ENCODE measurements around the gene SLC43A3. TPM values are rescaled to one million over a fixed set of nuclear protein-coding genes. Genes with fewer than 3 reads are reported as not detected.

The SLC43A3 gene
- total and polyA plus RNA-seq, 2 experiments from 2014 or later = 19.3 to 20.7 TPM

DNA sequence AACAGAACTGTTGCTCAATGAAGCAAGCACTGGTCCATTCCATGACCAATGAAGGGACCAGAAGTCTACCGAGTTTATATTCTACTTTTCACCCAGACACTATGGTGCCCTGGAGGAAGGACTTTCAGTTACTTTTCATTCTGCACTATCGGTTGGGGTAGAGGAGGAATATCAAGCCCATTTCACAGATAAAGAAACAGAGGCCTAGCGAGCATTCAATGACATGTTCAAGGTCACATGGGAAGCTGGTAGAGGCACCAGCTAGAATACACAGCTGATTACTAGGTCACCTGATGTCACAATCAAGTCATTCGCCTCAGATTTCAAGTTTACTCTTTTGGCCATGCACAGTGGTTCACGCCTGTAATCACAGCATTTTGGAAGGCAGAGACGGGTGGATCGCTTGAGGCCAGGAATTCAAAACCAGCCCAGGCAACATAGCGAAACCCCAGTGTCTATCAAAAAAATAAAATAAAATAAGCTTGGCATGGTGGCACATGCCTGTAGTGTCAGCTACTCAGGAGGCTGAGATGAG is 18.9 kb downstream of the SLC43A3 start:
- no peaks in the 10 kb centered on the region for H3K9me3 ChIP-seq (ENCODE audit: low read depth)
- DNase-seq (ENCODE audit: low spot score) = no peak
- H3K4me3 ChIP-seq = no peak overlapping the region
- 96% methylated on average over 8 of the region's 8 CpGs for WGBS (ENCODE audit: low lambda C conversion rate, missing lambda C conversion rate)
- H3K9me2 ChIP-seq (replicated peaks; ENCODE audit: insufficient read depth) = no peaks in the 10 kb centered on the region
- H3K27ac ChIP-seq = no peak overlapping the region
- no peak overlapping the region for H2AFZ ChIP-seq
- H4K20me1 ChIP-seq (ENCODE audit: insufficient read depth, poor library complexity, severe bottlenecking) = no peaks in the 10 kb centered on the region
- H3K4me2 ChIP-seq = no peak overlapping the region
- no peaks in the 10 kb centered on the region for H3K27me3 ChIP-seq
- TF ChIP-seq EZH2 (IDR thresholded peaks at IDR 0.05; ENCODE audit: borderline replicate concordance) (no peak), EZH2phosphoT487 (IDR thresholded peaks at IDR 0.05; ENCODE audit: low read depth, severe bottlenecking, unreplicated experiment) (no peak)
- TF ChIP-seq, protein P1, sequence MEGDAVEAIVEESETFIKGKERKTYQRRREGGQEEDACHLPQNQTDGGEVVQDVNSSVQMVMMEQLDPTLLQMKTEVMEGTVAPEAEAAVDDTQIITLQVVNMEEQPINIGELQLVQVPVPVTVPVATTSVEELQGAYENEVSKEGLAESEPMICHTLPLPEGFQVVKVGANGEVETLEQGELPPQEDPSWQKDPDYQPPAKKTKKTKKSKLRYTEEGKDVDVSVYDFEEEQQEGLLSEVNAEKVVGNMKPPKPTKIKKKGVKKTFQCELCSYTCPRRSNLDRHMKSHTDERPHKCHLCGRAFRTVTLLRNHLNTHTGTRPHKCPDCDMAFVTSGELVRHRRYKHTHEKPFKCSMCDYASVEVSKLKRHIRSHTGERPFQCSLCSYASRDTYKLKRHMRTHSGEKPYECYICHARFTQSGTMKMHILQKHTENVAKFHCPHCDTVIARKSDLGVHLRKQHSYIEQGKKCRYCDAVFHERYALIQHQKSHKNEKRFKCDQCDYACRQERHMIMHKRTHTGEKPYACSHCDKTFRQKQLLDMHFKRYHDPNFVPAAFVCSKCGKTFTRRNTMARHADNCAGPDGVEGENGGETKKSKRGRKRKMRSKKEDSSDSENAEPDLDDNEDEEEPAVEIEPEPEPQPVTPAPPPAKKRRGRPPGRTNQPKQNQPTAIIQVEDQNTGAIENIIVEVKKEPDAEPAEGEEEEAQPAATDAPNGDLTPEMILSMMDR (IDR thresholded peaks at IDR 0.05; ENCODE audit: poor library complexity) = no peak
- no peaks in the 10 kb centered on the region for H3K4me1 ChIP-seq (ENCODE audit: insufficient read depth)
- H3K79me2 ChIP-seq = no peaks in the 10 kb centered on the region
- H3K36me3 ChIP-seq (replicated peaks; ENCODE audit: insufficient read depth, low read depth) = no peaks in the 10 kb centered on the region

DNA sequence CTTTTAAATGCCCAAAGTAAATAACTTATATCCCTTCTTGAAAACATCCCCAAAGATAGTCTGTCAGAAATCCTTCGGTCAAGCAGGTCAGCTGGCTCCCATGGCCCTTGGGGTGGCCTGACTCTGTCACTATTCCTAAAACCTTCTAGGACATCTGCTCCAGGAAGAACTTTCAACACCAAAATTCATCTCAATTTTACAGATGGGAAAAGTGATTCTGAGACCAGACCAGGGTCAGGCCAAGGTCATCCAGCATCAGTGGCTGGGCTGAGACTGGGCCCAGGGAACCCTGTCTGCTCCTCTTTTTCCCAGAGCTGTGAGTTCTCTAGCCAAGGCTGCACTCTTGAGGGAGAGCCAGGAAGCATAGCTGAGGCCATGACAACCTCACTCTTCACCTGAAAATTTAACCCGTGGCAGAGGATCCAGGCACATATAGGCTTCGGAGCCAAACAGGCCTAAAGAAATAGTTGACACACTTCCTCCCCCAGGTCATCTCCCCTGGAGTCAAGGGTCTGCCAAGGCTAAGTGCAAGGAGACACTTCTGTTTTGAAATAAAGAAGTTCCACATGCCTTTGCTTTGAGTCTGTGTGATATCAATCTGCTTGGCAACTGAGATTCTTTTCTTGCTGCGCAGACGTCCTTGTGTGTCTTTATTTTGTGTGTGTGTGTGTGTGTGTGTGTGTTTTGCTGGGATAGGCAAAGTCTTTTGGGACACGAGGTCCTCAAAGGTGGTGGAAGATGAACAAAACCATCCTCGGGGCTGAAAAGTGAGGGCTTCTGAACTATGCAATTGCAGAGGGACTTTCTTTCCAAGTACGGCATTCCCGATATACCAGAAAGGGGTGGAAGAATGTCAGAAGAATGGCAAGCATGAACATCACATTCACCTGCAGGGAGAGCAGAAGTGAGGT is 19.7 kb downstream of the SLC43A3 start:
- H3K9me3 ChIP-seq (ENCODE audit: low read depth) = no peaks in the 10 kb centered on the region
- no peak for DNase-seq (ENCODE audit: low spot score)
- 89% methylated on average over 9 of the region's 9 CpGs for whole genome bisulfite sequencing (ENCODE audit: low lambda C conversion rate, missing lambda C conversion rate)
- no peaks in the 10 kb centered on the region for H3K79me2 ChIP-seq
- no peaks in the 10 kb centered on the region for H3K4me1 ChIP-seq (ENCODE audit: insufficient read depth)
- H3K4me3 ChIP-seq = no peak overlapping the region
- H3K9me2 ChIP-seq (replicated peaks; ENCODE audit: insufficient read depth) = no peaks in the 10 kb centered on the region
- H3K4me2 ChIP-seq = no peak overlapping the region
- no peaks in the 10 kb centered on the region for H4K20me1 ChIP-seq (ENCODE audit: insufficient read depth, poor library complexity, severe bottlenecking)
- no peaks in the 10 kb centered on the region for H3K27me3 ChIP-seq
- H2AFZ ChIP-seq = no peak overlapping the region
- TF ChIP-seq EZH2 (IDR thresholded peaks at IDR 0.05; ENCODE audit: borderline replicate concordance) = no peak
- TF ChIP-seq EZH2phosphoT487 (IDR thresholded peaks at IDR 0.05; ENCODE audit: low read depth, severe bottlenecking, unreplicated experiment) = no peak
- TF ChIP-seq, protein P1 (IDR thresholded peaks at IDR 0.05; ENCODE audit: poor library complexity) = no peak
- no peaks in the 10 kb centered on the region for H3K36me3 ChIP-seq (replicated peaks; ENCODE audit: insufficient read depth, low read depth)
- no peak overlapping the region for H3K27ac ChIP-seq

DNA sequence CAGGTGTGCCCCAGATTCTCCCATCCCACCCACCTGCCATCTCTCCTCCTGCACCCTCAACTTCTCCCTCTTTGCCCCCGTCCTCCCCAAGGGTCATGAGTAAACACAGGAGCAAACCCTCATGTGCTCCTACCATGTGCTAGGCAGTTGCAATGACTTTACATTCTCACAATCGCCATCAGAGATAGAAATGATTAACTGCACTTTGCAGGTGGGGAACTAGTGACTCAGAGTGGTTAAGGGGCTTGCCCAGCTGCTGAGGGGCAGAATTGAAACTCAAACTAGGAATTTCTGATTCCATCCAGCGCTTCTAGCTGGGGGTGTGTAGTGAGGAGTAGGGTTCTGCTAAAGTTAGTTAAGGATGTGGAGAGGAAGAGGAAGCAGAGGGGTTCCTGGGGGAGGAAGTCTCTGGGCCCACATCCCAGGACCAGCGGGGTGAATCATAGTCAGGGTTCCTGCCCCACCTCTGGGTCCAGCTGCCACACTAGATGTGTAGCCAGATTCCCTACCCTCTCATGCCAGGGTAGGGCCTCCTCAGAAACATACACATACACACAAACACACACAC is 20.5 kb downstream of the SLC43A3 start:
- no peaks in the 10 kb centered on the region for H3K36me3 ChIP-seq (replicated peaks; ENCODE audit: insufficient read depth, low read depth)
- H2AFZ ChIP-seq = no peak overlapping the region
- H3K9me3 ChIP-seq (ENCODE audit: low read depth) = no peaks in the 10 kb centered on the region
- H3K4me3 ChIP-seq = no peak overlapping the region
- no peaks in the 10 kb centered on the region for H3K4me1 ChIP-seq (ENCODE audit: insufficient read depth)
- no peaks in the 10 kb centered on the region for H3K9me2 ChIP-seq (replicated peaks; ENCODE audit: insufficient read depth)
- no peak overlapping the region for H3K27ac ChIP-seq
- 84% methylated on average over 4 of the region's 4 CpGs for WGBS (ENCODE audit: low lambda C conversion rate, missing lambda C conversion rate)
- no peak for DNase-seq (ENCODE audit: low spot score)
- H3K79me2 ChIP-seq = no peaks in the 10 kb centered on the region
- TF ChIP-seq, protein P1 (IDR thresholded peaks at IDR 0.05; ENCODE audit: poor library complexity) = no peak
- TF ChIP-seq EZH2 (IDR thresholded peaks at IDR 0.05; ENCODE audit: borderline replicate concordance) (no peak), EZH2phosphoT487 (IDR thresholded peaks at IDR 0.05; ENCODE audit: low read depth, severe bottlenecking, unreplicated experiment) (no peak)
- no peak overlapping the region for H3K4me2 ChIP-seq
- H4K20me1 ChIP-seq (ENCODE audit: insufficient read depth, poor library complexity, severe bottlenecking) = no peaks in the 10 kb centered on the region
- no peaks in the 10 kb centered on the region for H3K27me3 ChIP-seq

All from hepatocyte (in vitro differentiated cells).